Activated T-cell treated with anti-CD3 and anti-CD28 coated beads, Interleukin-2, amount 50 U/mL, for 24 hours (primary cell): ENCODE measurements around the gene DNMT1.

Experiments used
- DNase-seq: peaks from one replicate; pipeline ENCODE4 v3.0.0-alpha.2; 2020
- H3K27ac Mint-ChIP-seq: 2 replicates; pipeline ENCODE4 v1.8.0; 2020; ENCODE audit warnings: mild to moderate bottlenecking, mixed read lengths
- H3K27me3 Mint-ChIP-seq: 2 replicates; pipeline ENCODE4 v1.8.0; 2020; ENCODE audit warnings: mixed read lengths
- H3K36me3 Mint-ChIP-seq: 2 replicates; pipeline ENCODE4 v1.8.0; 2020; ENCODE audit warnings: low read depth, mixed read lengths
- H3K4me1 Mint-ChIP-seq: 2 replicates; pipeline ENCODE4 v1.8.0; 2020; ENCODE audit warnings: low read depth, mixed read lengths
- H3K4me3 Mint-ChIP-seq: 2 replicates; pipeline ENCODE4 v1.8.0; 2020; ENCODE audit warnings: mild to moderate bottlenecking, moderate library complexity, mixed read lengths
- H3K9me3 Mint-ChIP-seq: 2 replicates; pipeline ENCODE4 v1.8.0; 2020; ENCODE audit warnings: mixed read lengths

DNMT1 gene

DNA sequence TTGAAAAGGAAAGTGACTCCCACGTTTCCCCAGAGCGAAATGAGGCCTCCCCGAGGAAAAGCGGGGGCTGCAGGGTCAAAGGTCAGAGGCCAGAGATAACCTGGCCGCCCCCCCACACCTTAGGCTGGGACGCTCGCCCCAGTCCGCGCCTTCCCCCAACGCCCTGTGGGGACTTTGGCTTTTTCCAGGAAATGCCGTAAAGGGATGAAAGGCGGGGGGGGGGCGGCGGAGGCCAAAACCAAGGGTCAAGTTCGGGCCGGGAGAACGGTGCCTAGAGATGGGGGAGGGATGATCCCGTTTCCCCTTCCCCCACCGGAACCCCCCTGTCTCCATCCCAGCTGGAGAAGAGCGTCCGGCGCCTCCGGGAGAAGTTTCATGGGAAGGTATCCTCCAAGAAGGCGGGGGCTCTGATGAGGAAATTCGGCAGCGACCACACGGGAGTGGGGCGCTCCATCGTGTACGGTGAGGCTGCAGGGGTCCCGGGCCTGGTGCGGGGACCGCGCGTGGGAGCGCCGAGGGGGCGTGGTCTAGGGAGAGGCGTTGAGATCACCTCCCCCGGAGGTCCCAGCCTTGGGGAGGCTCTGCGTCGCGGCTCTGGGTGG is 108.1 kb downstream of the DNMT1 start:
- Mint-ChIP-seq H3K4me1 (peaks cover 17% of the 10 kb centered on the region), H3K4me3 (peak overlapping the region; percentile 81), H3K36me3 (peaks cover 30% of the 10 kb centered on the region), H3K9me3 (no peaks in the 10 kb centered on the region), H3K27me3 (no peaks in the 10 kb centered on the region), H3K27ac (peak overlapping the region; percentile 77)
- peak; percentile 64 for DNase-seq

DNA sequence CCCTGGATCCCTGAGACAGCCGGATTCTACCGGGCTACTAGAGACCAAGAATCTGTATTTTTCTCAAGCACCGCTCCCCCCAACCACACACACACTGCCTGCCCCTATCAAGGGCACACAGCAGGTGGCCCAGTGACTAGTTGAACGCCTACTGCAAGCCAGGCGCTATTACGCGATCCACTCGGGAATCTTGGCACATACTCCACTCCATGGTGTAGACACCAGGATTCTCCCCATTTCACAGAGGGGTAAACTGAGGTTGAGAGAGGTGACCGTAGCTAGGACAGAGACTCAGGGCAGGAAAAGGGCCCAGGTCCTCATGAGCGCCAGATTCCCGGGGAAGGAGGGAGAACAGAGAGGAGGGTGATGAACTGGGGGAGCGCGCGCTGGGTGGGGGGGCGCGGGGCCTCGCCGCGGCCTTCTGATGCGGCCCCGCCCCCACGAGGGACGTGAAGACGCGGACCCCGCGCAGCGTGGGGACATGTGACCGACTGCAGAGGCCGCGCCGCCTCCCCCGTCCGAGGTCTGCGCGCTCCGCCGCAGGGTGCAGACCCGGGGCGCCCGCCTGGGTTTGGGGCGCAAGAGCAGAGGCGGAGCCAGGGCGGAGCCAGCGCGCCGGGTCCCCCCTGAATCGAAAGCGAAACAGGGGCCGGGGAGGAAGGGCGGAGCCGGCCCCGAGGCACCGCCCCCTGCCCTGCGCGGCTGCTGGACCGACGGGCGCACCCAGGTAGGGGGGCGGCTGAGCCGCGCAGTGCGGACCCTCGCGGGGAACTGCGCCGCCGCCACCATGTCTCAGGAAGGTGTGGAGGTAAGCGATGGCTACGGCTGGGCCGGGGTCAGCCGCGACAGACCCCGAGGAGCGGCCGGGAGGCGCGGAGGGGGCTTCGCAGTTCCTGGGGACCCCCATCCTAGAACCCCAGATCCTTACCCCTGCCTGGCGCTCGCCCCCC is 108.8 kb downstream of the DNMT1 start, which contains the start of gene SHFL:
SHFL (plus strand) TSS at position 677 of the 950 bp plus-strand sequence; CDS start at position 788, 111 bp downstream.
- Mint-ChIP-seq H3K4me3 (peak within 1 kb of the TSS; percentile 81), H3K36me3 (peaks cover 24% of the 10 kb centered on the region), H3K27ac (peak within 1 kb of the TSS; percentile 85), H3K4me1 (peaks cover 17% of the 10 kb centered on the region), H3K27me3 (no peaks in the 10 kb centered on the region), H3K9me3 (no peaks in the 10 kb centered on the region)
- DNase-seq: peak; percentile 90

DNA sequence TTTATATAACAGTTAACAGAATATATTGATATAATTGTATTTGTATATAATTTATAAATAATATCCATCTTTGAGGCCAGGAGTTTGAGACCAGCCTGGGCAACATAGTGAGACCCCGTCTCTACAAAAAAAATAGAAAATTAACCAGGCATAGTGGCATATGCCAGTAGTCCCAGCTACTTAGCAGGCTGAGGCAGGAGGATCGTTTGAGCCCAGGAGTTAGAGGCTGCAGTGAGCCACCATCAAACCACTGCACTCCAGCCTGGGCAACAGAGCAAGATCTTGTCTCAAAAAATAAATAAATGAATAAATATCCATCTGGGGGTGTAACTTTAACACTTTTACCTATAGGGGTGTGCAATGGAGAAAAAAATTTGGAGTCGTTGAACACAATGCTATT is 110.0 kb downstream of the DNMT1 start:
- H3K36me3 Mint-ChIP-seq: peaks cover 17% of the 10 kb centered on the region
- peak overlapping the region; percentile 81 for H3K4me3 Mint-ChIP-seq
- no peak overlapping the region for H3K27ac Mint-ChIP-seq
- DNase-seq: no peak
- peaks cover 16% of the 10 kb centered on the region for H3K4me1 Mint-ChIP-seq
- no peaks in the 10 kb centered on the region for H3K9me3 Mint-ChIP-seq
- H3K27me3 Mint-ChIP-seq: no peaks in the 10 kb centered on the region

DNA sequence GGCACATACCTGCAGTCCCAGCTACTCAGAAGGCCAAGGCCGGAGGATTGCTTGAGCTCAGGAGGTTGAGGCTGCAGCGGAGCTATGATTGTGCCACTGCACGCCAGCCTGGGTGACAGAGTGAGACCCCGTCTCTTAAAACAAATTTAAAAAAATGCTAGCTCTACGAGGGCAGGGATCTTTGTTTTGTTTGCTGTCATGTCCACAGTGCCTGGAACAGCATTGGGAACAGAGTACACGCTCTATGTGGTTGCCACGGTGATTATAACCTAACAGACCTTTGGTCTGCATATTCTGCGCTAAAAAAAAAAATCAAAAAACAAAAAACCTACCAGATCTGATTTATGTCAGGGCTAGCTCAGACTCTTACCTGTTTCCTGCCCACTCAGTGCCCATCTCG is 110.8 kb downstream of the DNMT1 start:
- no peaks in the 10 kb centered on the region for H3K27me3 Mint-ChIP-seq
- H3K4me1 Mint-ChIP-seq: peaks cover 13% of the 10 kb centered on the region
- peaks cover 8% of the 10 kb centered on the region for H3K36me3 Mint-ChIP-seq
- DNase-seq: no peak
- no peak overlapping the region for H3K4me3 Mint-ChIP-seq
- H3K27ac Mint-ChIP-seq: no peak overlapping the region
- no peaks in the 10 kb centered on the region for H3K9me3 Mint-ChIP-seq
